Stomach (tissue), 9 donors: ENCODE measurements around the gene COIL. TPM values are rescaled to one million over a fixed set of nuclear protein-coding genes. Genes with fewer than 3 reads are reported as not detected.

Source experiments
- DNase-seq, 2 donors: peaks; one replicate each; pipeline versions ENCODE4 v3.0.0 to v3.0.0-alpha.2; 2013 to 2019
- H3K27ac ChIP-seq, 5 donors: fragments of 200-600 bp in 4 of 5; sonication (generic) in 4 of 5; one replicate each; pipeline ENCODE4 v1.5.1; 2013 to 2019; ENCODE audit warnings: mild to moderate bottlenecking in 1 of 5, moderate library complexity in 1 of 5
- H3K27me3 ChIP-seq, 3 donors: fragments of 200-600 bp; sonication (generic); one replicate each; pipeline ENCODE4 v1.5.1; 2017 to 2019; ENCODE audit warnings: mixed run types in 1 of 3
- H3K36me3 ChIP-seq, 4 donors: fragments of 200-600 bp; sonication (generic); 1 replicate in 3 of 4; 2 replicates in 1 of 4; pipeline ENCODE4 v1.5.1; 2016 to 2019
- H3K4me1 ChIP-seq, 4 donors: fragments of 200-600 bp; sonication (generic); one replicate each; pipeline ENCODE4 v1.5.1; 2016 to 2019
- H3K4me3 ChIP-seq, 4 donors: fragments of 200-600 bp; sonication (generic) in 3 of 4; one replicate each; pipeline ENCODE4 v1.5.1; 2016 to 2019; ENCODE audit warnings: mild to moderate bottlenecking in 1 of 4
- H3K9me3 ChIP-seq, 4 donors: fragments of 200-600 bp; sonication (generic); one replicate each; pipeline ENCODE4 v1.5.1; 2016 to 2019
- CTCF ChIP-seq, 7 experiments: fragments of 450-650 bp in 4 of 7; fragments of 200-600 bp in 3 of 7; sonication (generic) in 3 of 7; IDR thresholded peaks; one replicate each; pipeline ENCODE4 v1.5.1; 2016 to 2019; ENCODE audit warnings: antibody characterized with exemption in 7 of 7, control low read depth in 2 of 7, mild to moderate bottlenecking in 1 of 7
- EP300 ChIP-seq: sonication (generic); formaldehyde crosslinking; IDR thresholded peaks from one replicate; pipeline ENCODE4 v1.6.1; 2017; ENCODE audit warnings: antibody characterized with exemption
- POLR2A ChIP-seq, 4 donors: fragments of 450-650 bp; IDR thresholded peaks; one replicate each; pipeline ENCODE4 v1.6.1; 2016; ENCODE audit warnings: antibody characterized with exemption in 4 of 4, control low read depth in 2 of 4, mild to moderate bottlenecking in 1 of 4, moderate library complexity in 1 of 4
- POLR2AphosphoS5 ChIP-seq, 3 donors: sonication (generic); formaldehyde crosslinking; IDR thresholded peaks; one replicate each; pipeline ENCODE4 v1.6.1; 2016; ENCODE audit warnings: antibody characterized with exemption in 3 of 3
- WGBS, 5 donors: extraction: QIAGEN DNeasy Blood & Tissue Kit in 3 of 5; methylation state at CpG; one replicate each; pipeline versions ENCODE4 v1.1.5 to v1.1.7; 2013 to 2018; 5-methylcytosine and 5-hydroxymethylcytosine counted together
- intact Hi-C: fragments of 100-400 bp; cut with DNase I; formaldehyde crosslinking; loops from one replicate; pipeline ENCODE4 v1.15.1; 2023; ENCODE audit warnings: low total_unique reads
- polyA plus RNA-seq, 3 donors: library from polyadenylated mRNA; stranded (reverse); fragments of 200-250 nt; gene quantifications; one replicate each; pipeline ENCODE4 v1.2.3, GENCODE V29; 2013
- total RNA-seq, 5 donors: library from RNA; depleted of rRNA; stranded (reverse); fragments of >200 nt; gene quantifications; one replicate each; pipeline versions ENCODE4 v1.1.0 to v1.2.3, GENCODE V29; 2014 to 2016
- donor health status: healthy with polysubstance abuse.
- donor health status: Bipolar disorder and iron deficiency.
- donor health status: healthy.

The COIL gene
- total and polyA plus RNA-seq, 8 donors, result 2.3 to 23.1 (median 12.1) TPM

GRCh38 chr17:56908001-56908542 is 52.8 kb downstream of the COIL start:
- Histone ChIP-seq H3K4me1 (peaks cover 38 to 57% (median 40%) of the 10 kb centered on the region in 4 donors), H3K36me3 (peaks cover 46 to 62% (median 58%) of the 10 kb centered on the region in 4 donors), H3K4me3 (peak overlapping the region in 1 of 4 donors; percentile 8), H3K27ac (peak overlapping the region in 3 of 5 donors; percentile 19 to 98 (median 49)), H3K27me3 (no peaks in the 10 kb centered on the region), H3K9me3 (no peaks in the 10 kb centered on the region)
- intact Hi-C loops, result no loop called here
- no peak for TF ChIP-seq CTCF (IDR thresholded peaks at IDR 0.05)
- no peak for TF ChIP-seq POLR2A (IDR thresholded peaks at IDR 0.05)
- no peak for TF ChIP-seq EP300
- TF ChIP-seq POLR2AphosphoS5 (IDR thresholded peaks at IDR 0.05), result no peak
- DNase-seq, result peak in 1 of 2 donors; percentile 58
- WGBS, 5 donors, result 62 to 77% (median 74%) methylated on average over 9 of the region's 9 CpGs

- WGBS, 5 donors, result 89 to 100% (median 96%) methylated on average over 5 of the region's 5 CpGs
- H3K27ac ChIP-seq, result no peak overlapping the region
- DNase-seq, result no peak
- H3K4me1 ChIP-seq, result peaks cover 0 to 25% (median 4%) of the 10 kb centered on the region in 4 donors
- no peaks in the 10 kb centered on the region for H3K27me3 ChIP-seq
- H3K9me3 ChIP-seq, result no peaks in the 10 kb centered on the region
- no peak overlapping the region for H3K4me3 ChIP-seq
- TF ChIP-seq POLR2AphosphoS5 (IDR thresholded peaks at IDR 0.05) (no peak), CTCF (IDR thresholded peaks at IDR 0.05) (no peak), EP300 (no peak), POLR2A (IDR thresholded peaks at IDR 0.05) (no peak)
- intact Hi-C loops, result no loop called here
- H3K36me3 ChIP-seq, result peaks cover 87 to 100% (median 100%) of the 10 kb centered on the region in 4 donors
These were observed 57.3 kb downstream of the COIL start for GRCh38 chr17:56903560-56903959.

GRCh38 chr17:56902348-56902747 is 58.5 kb downstream of the COIL start:
- DNase-seq, result no peak
- no peak for TF ChIP-seq EP300
- no peak for TF ChIP-seq POLR2AphosphoS5 (IDR thresholded peaks at IDR 0.05)
- H3K27me3 ChIP-seq, result no peaks in the 10 kb centered on the region
- no peak overlapping the region for H3K27ac ChIP-seq
- H3K9me3 ChIP-seq, result no peaks in the 10 kb centered on the region
- H3K4me1 ChIP-seq, result peaks cover 0 to 26% (median 5%) of the 10 kb centered on the region in 4 donors
- WGBS, 5 donors, result 92 to 98% (median 93%) methylated on average over 4 of the region's 4 CpGs
- no peak overlapping the region for H3K4me3 ChIP-seq
- H3K36me3 ChIP-seq, result peaks cover 79 to 100% (median 100%) of the 10 kb centered on the region in 4 donors
- intact Hi-C loops, result no loop called here

- DNase-seq, result no peak
- 92 to 96% (median 95%) methylated on average over 7 of the region's 7 CpGs for WGBS, 5 donors
- peak overlapping the region in 1 of 5 donors; percentile 18 for H3K27ac ChIP-seq
- no peaks in the 10 kb centered on the region for H3K9me3 ChIP-seq
- TF ChIP-seq CTCF (IDR thresholded peaks at IDR 0.05), result no peak
- intact Hi-C loops, result no loop called here
- H3K4me1 ChIP-seq, result peaks cover 0 to 42% (median 10%) of the 10 kb centered on the region in 4 donors
- H3K4me3 ChIP-seq, result no peak overlapping the region
- H3K27me3 ChIP-seq, result no peaks in the 10 kb centered on the region
- H3K36me3 ChIP-seq, result peaks cover 83 to 100% (median 100%) of the 10 kb centered on the region in 4 donors
These were observed 61.4 kb downstream of the COIL start for GRCh38 chr17:56899403-56899802.

- DNase-seq, result no peak
- Histone ChIP-seq H3K36me3 (peaks cover 83 to 100% (median 100%) of the 10 kb centered on the region in 4 donors), H3K9me3 (no peaks in the 10 kb centered on the region), H3K4me1 (peaks cover 0 to 42% (median 10%) of the 10 kb centered on the region in 4 donors), H3K27me3 (no peaks in the 10 kb centered on the region), H3K27ac (peak overlapping the region in 1 of 5 donors; percentile 18), H3K4me3 (no peak overlapping the region)
- TF ChIP-seq POLR2A (IDR thresholded peaks at IDR 0.05), result no peak
- no peak for TF ChIP-seq EP300
- no peak for TF ChIP-seq POLR2AphosphoS5 (IDR thresholded peaks at IDR 0.05)
- TF ChIP-seq CTCF (IDR thresholded peaks at IDR 0.05), result no peak
- WGBS, 5 donors, result 58 to 81% (median 64%) methylated on average over 9 of the region's 9 CpGs
- intact Hi-C loops, result no loop called here
These were observed 62.0 kb downstream of the COIL start for GRCh38 chr17:56898874-56899273.
